T follicular helper cell (primary cell): ENCODE results near the gene CCDC88C.
A peak's percentile ranks its signal among the peaks of the same experiment; 100 is the strongest.
"Not testable (repeated sequence)": the region's sequence is repeated elsewhere in the genome, so short reads cannot be mapped to it uniquely, and the experiment has no call there.

ENCODE experiments used
- DNase-seq: peaks from one replicate; pipeline ENCODE4 v3.0.0-alpha.2; 2020; ENCODE audit warnings: low read depth

CCDC88C gene

DNA sequence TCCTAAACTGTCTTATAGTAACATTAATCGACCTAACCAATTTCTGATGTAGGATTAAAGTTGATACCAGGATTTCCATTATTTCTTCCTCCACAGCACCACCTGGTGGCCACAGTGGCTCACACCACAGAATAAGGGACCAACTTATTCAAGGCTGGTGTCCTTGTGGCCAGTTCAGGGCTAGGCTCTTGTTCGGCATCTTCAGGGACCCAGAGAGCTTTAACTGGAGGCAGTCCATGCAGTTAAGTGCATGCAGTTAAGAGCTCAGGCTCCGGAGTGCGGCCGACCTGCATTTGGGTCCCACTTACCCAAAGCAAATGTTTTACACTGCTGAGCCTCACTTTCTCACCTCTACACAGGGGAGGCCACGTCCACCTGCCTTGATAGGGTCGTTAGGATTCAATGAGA lies 131.1 kb downstream of the CCDC88C start:
- DNase-seq = peak; percentile 70

DNA sequence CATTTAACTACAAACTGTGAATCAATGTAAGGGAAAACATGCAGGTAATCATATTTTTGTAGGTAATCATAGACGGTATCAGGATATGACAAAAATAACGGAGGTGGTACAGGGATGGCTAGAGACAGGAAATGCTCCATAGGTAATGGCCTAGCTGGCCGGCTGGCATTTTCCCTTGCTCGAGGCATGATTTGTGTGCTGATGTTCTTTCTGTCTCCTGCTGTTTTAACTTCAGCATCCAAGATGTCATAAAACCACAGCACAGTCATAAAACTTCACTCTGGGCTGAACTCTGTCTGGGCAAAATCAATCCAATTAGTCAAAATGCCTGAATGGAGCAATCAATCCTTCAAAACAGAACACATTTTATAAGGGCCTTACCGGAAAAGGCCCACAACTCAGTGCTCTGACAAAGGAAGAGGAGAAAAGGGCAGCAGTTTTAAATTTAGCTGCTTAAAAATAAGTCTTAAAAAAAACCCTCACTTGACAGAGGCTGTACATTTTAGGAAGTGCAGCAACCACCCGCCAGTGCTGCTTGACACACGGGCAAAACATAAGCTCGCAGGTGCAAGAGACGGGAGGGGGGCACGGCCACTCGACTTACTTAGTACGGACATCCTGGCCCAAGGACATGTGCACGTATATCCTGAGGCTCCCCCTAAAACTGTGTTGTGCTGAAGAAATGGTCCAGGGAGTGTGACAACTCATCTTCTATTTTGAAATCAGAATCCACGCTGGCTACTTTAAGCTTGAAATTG lies 132.7 kb downstream of the CCDC88C start:
- DNase-seq = no peak

DNA sequence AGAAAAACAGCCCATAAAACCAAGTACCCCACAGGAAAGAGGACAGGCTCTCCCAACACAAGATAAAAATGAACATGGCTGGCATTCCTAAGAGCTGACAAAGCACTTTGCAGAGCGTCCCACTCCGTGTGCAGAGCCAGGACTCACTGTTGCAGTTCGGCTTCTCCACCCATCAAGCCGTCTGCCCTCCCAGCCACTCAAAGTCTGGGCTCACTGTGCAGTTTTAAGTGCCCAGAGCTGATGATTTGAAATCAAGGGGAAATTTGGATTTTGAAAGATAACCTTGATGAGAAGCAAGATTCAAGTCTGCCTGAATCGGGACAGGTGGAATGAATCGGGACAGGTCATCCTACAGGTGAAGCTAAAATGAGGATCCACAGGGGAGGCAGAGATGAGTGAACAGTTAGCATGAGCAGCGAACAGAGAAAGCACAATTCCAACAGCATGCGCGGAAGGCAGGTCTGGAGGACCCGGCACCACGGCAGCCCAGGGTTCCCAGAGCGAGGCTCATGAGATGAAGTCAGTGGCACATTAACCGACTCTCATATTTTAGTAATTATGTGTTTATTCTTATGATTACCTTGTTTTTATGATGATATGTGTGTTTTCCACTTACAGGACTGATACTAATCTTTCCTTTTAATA lies 133.4 kb downstream of the CCDC88C start:
- DNase-seq = no peak

DNA sequence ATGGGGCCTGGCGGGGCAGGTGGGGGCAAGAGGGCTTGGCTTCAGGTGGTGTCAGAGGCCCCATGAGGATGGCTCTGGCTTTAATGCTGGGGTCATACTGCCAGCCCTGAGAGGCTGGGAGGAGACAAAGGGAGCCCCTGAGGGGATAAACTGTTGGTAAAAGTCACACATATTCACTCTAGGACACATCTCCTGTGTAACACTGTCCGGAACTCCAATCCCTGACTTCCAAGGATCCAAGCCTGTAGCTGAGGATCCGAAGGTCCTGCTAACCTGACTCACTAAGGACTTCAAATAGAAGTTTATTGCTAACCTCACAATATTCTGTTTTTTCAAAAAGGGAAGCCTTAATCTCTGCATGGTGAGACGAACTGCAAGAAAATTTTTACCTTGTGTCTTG lies 134.0 kb downstream of the CCDC88C start:
- no peak for DNase-seq

DNA sequence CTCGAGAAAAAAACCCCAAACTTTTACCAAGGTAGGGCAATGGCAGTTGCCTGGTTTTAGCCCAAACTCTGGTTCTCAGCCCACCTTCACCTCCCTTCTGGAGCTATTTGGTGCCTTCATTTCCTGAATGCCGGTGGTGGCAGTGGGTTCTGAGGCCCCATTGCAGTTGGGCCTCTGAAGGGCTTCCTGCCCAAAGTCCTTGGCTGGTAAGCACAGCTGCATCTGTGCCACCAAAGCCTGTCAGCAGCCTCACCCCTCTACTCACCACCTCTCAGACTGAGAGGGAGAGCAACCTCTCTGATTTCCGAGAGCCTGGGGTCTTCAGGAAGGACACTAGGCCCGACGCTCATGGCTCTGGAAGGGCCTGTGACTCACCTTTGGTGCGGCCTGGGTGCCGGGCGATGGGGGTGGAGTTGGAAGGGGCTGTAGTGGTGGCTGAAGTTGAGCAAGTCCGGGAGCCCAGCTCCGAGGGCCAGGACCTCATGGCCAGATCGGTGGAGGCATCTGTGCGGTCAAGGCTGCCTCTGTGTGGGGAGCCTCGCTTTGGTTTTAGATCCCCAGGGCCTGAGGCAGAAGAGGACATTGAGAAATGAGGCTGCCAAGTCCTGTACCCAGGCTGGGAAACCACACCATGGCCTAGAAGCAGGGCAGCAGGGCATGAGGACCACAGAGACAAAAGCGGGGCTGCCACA lies 134.5 kb downstream of the CCDC88C start:
- DNase-seq = no peak

DNA sequence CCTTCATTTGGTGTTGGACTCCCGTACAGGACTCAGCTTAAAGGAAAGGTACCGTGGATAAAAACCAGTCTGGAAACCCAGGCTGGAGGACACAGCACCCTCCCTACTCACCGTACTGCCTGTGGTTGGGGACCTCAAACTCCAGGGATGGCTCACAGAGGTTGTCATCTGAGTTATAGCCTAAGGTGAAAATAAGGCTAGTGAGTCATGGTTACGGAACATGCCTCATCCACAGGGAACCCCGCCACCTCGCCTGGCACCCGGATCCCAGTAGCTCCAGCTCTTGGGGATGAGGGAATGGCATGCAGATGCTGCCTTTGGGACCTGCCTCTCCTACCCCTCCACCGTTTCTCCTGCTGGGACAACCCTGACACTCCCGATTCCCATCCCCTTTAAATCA lies 136.3 kb downstream of the CCDC88C start:
- DNase-seq = no peak

DNA sequence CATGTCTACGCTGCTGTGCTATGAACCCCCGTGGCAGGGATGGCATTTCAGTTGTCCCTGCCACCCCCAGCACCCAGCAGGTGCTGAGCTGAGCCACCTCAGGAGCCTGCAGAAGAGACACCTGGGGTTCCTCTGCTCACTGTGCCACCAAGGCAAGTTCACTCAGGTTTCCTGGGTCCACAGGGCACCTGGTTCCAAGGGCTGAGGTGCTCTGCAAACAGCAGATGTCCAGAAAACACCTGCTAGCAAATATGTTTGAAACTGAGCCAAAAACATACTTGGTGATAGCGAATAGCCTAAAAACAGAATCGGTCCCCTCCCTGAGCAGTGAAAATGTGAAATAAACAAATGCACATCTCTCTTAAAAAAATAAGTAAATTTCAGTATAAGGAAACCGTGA lies 137.5 kb downstream of the CCDC88C start:
- DNase-seq = no peak

DNA sequence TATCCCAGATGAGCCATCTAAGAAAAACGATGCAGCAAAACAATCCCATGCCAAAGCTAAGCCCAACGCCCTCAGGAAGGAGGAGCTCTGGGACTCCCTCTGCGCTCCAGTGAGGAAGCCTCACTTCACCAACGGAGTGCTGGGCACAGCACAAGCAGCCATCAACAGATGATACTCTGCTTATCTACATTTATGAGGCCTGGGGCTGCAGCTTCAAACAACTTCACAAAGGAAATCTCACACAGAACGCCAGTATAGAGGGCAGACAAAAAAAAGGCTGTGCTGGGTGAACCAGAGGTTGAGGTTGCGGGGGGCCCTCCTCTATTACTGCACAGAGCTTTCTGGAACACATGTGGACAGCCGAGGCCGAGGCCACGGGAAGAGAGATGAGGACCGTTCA lies 138.3 kb downstream of the CCDC88C start:
- DNase-seq = no peak

DNA sequence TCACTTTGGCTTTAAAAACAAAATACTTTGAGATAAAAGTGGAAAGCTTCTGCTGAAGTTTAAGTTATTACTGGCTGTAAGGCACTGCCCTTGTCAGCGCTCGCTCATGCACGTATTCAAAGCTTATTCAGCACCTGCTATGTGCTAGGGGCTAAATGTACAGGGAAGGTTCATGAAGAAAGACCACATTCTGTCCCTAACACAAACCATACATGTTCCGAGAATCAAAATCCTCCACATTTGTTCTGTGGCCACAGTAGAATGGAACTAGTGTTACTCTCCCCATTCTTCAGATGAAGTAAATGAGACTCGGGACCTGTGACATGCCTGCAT lies 139.3 kb downstream of the CCDC88C start:
- no peak for DNase-seq

DNA sequence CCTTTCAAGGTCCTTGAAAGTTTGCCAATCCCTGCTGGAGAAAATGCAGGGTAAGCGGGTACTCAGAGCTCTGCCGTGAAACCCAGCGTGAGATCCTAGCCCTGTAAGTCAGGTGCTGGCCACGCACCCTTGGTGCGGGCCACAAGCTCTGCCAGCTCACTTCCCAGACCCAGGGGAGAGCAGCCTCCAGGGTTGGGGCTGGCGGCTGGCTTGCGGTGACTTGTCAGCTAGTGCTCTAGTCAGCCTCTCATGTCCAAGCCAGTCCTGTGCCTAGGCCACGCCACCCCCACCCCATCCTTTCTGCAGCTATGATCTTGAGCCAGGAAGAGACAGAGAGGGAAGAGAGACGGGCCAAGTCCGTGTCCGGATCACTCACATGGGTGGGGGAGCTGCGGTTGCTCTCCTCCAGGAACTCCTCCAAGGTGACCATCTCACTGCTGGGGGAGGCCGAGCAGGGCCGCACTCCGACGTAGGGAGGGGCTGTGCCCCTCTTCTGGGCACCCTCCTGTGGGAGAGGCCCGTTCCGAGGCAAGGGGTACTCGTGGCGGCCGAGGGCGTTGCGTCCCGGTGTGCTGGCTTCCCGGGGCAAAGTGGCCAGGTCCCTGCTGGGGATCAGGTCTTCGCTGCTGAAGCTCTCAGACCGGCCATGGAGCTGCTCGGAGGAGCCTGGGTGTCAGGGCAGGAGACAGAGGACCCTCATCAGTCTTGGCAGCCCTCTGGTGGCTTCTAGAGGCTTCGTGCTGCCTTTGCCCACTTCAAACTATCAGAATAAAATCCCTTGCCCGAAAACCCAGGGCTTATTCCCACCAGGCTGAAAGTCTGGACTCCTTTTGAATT lies 139.9 kb downstream of the CCDC88C start:
- no peak for DNase-seq

DNA sequence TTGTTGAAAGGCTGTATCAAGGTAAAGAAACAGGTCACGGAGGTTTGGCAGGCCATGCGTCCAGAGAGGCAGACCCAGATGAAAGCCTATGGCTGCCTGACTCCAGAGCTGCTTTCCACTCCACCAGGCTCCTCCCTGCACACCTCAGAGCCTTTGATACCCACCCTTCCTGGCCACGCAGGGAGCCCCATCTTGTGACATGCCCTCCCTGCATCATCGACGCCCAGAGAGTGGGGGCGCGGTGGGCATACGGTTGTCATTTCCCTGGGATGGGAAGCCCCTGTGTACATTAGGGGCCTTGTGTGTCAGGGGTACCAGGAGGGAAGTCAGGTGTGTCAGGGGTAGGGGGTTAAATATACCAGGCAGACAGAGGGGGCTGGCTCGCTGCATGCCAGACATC lies 142.8 kb downstream of the CCDC88C start:
- no peak for DNase-seq

DNA sequence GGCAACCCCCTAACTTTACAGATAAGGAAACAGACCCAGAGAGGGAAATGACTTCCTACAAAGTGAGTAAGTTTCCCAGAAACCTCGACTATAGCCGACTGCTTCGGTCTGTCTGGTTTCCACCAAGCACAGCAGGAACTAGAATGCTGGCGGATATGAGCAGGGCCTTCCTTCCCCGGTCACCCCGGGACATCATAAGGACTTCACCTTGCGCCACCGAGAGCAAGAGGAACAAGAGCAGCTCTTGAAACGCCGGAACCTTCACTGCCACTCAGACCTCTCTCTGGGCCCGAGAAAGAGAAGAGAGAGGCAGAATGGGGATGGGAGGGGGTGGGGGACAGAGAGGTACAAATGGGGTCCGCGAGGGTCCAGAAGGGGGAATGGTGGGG lies 143.7 kb downstream of the CCDC88C start:
- DNase-seq = no peak

DNA sequence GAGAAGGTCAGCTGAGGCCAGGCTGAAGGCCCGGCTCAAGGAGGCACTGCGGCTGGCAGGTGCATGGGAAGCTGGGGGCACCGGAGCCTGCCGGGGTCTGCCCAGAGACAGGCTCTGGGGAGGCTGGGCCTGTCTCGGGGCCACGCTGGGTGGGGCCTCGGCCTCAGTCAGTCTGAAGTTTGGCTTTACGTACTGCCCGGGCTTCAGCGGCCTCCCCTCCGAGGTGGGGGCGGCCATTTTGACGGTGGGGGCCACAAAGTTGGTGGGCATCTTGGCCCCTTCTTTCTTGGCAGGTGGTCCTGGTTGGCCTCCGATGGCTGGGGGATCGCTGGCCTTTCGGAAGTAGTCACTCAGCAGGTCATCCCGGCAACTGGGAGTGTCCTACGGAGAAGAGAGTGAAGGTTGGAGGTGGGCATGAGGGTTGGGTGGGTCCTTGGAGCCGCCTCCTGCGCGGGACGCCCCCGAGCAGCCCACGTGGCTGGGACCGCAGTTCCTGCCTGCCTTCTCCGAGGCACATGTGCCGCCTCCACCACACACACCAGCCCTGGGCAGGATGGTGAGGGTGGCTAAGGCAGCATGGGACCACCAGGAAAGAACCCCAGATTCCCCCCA lies 144.2 kb downstream of the CCDC88C start:
- no peak for DNase-seq

DNA sequence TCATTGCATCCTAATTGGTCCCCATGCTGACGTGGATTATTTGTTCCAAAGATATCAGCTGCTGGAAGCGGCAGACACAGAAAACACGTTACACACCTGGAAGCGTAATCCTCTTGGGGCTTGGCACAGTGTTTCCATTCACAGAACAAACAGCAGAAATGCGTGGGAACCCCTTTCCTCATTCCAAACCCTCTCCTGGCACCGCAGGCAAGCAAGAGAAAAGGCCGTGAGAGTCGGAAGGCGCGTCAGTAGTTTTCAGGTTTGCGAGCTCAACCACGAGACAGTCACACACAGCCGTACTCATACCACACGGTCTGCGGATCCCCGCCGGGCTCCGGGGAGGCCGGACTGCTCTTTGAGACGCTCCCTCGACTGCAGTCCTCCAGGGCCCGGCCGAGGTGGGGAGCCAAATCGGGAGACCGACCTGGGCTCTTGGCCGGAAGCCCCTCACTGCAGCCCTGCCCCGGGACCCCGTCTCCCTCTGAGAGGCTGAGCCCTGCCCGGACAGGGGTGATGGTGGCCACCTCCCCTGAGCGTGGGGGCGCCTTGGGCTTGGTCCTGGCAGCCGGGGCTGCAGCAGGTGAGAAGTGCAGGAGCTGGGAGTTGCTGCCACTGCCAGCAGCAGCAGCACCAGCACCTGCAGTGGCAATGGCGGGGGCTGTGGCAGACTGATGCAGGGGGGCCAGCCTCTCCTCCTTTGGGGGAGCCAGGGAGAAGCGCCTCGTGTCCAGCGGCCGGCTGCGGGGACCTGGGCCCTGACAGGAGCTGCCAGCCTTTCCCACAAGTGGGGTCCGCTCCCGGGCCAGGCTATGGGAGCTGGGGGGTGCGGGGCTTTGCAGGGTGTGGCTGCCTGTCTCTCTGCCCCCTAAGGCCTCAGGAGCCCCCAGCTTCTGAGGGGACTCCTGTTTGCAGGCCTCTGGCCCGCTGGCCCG lies 145.0 kb downstream of the CCDC88C start:
- no peak for DNase-seq

DNA sequence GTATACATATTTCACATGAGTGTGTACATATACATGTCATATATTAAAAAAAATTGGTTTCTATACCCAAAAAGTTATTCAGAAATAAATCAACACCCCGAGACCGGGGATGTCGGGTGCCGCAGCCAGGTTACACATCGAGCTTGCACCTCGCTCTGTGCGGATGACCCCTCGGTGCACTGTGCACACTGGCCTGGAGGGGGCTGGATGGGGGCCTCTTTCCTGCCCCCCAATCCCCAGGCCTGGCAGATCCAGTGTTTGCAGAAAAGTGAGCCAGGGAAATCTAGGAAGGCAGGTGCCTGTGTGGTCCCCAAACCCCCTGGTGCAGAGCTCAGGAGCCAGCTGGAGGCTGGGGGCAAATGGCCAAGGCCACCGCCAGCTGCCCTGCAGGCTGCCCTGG lies 146.0 kb downstream of the CCDC88C start:
- no peak for DNase-seq

DNA sequence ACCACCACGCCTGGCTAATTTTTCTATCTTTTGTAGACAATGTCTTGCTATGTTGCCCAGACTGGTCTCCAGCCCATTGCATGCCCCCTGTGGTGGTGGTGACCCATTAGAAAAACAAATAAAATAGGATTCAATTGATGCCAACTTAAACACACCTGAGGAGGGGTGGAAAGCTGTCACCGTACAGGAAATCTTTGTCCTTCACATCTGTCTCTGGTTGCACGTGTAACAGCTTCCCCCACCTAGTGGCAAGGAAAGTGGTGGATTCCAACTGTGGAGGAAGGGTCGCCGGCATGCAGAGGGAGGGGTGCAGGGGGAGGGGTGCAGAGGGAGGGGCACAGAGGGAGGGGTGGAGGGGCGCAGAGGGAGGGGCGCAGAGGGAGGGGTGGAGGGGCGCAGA lies 147.0 kb downstream of the CCDC88C start:
- no peak for DNase-seq

DNA sequence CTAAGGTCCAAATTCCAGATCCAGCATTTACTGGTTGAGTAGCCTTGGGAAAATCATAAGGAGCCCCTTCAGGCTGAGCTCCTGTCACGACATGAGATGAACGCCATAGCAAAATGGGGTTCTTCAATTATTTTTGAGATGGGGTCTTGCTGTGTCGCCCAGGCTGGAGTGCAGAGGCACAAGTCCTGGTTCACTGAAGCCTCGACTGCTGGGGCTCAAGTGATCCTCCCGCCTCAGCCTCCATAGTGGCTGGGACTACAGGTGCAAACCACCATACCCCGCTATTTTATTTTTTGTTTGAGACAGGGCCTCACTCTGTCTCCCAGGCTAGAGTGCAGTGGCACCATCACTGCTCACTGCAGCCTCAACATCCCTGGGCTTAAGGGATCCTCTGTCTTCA lies 147.4 kb downstream of the CCDC88C start:
- DNase-seq = no peak

DNA sequence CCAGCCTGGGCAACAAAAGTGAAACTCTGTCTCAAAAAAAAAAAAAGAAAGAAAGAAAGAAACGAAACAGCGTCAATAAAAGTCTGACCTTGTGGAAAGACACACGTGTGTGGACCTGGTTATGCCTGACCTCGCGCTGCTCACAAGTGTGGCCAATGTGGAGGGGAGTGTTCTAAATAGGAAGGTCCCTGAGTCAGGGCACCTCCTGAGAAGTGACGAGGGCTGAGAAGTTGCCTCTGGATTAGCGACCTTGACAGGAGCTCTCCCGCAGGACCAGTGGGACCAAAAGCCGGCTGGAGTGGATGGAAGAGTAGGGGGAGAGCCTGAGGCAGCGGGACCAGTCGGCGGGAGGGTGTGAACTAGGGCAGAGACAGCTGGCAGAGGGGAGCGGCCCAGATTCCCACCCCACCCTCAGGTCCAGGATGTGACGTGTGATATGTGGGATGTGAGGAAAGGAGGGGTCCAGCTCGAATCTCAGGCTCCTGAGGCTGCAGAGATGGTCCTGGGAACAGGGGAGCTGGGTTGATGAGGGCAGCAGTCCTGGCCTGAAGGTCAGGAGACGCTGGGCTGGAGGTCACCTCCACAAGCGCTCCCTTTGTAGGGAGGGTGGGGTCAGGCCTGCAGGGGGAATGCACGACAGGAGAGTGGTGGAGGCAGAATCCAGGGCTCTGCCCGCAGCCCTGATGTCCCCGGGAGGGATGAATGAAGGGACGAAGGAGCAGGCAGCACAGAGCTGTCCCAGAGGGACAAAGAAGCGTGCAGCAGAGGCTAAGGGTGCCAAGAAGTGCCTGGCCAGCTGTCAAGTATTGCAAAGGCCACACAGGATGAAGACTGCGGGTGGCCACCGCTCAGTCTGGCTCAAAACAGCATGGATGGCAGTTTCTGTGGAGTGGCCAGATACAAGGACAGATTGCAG lies 148.3 kb downstream of the CCDC88C start:
- DNase-seq = no peak

DNA sequence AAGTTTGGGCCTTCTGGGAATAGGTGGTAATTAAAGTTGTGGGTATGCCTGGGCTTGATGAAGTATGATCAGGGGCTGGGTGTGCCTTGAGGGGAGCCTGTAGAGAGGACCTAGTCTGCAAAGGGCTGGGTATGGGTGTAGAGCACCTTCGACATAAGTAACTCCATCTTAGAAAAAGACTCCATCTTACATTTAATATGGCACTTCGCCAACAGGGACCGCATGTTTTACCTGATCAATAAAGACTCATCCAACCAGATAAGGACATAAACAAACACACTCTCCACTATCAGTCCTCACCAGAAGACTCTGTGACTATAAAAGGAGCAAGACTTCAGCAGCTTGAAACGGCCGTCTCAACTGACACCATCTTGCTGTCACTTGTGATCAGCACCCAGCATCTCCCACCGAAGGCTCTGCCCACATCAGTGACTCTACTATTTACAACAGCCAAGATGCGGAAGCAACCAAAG lies 149.6 kb downstream of the CCDC88C start:
- DNase-seq = no peak

DNA sequence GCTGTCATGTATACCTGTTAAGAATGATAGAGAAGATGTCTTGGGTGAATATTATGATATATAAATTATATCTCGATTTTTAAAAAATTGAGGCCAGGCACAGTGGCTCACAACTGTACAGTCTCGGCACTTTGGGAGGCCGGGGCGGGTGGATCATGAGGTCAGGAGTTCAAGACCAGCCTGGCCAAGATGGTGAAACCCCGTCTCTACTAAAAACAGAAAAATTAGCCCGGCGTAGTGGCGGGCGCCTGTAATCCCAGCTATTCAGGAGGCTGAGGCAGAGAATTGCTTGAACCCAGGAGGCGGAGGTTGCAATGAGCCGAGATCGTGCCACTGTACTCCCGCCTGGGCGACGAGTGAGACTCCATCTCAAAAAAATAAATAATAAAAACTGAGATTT lies 151.3 kb downstream of the CCDC88C start:
- not testable (repeated sequence) for DNase-seq
